ENCODE results near the gene SLC25A12. TPM values are rescaled to one million over a fixed set of nuclear protein-coding genes. Genes with fewer than 3 reads are reported as not detected.
A peak's percentile ranks its signal among the peaks of the same experiment; 100 is the strongest.

The SLC25A12 gene, protein sequence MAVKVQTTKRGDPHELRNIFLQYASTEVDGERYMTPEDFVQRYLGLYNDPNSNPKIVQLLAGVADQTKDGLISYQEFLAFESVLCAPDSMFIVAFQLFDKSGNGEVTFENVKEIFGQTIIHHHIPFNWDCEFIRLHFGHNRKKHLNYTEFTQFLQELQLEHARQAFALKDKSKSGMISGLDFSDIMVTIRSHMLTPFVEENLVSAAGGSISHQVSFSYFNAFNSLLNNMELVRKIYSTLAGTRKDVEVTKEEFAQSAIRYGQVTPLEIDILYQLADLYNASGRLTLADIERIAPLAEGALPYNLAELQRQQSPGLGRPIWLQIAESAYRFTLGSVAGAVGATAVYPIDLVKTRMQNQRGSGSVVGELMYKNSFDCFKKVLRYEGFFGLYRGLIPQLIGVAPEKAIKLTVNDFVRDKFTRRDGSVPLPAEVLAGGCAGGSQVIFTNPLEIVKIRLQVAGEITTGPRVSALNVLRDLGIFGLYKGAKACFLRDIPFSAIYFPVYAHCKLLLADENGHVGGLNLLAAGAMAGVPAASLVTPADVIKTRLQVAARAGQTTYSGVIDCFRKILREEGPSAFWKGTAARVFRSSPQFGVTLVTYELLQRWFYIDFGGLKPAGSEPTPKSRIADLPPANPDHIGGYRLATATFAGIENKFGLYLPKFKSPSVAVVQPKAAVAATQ
- total RNA-seq, result 8.6 and 13.9 TPM in 2 replicates
- long read RNA-seq, transcript SLC25A12-202 (18 exons, 2,979 nt), result major isoform, 41 of 75 reads
- long read RNA-seq, partial matches to known transcripts, result 9 of 75 reads
- long read RNA-seq, other reads (novel, unspliced or antisense), result 25 of 75 reads

DNA sequence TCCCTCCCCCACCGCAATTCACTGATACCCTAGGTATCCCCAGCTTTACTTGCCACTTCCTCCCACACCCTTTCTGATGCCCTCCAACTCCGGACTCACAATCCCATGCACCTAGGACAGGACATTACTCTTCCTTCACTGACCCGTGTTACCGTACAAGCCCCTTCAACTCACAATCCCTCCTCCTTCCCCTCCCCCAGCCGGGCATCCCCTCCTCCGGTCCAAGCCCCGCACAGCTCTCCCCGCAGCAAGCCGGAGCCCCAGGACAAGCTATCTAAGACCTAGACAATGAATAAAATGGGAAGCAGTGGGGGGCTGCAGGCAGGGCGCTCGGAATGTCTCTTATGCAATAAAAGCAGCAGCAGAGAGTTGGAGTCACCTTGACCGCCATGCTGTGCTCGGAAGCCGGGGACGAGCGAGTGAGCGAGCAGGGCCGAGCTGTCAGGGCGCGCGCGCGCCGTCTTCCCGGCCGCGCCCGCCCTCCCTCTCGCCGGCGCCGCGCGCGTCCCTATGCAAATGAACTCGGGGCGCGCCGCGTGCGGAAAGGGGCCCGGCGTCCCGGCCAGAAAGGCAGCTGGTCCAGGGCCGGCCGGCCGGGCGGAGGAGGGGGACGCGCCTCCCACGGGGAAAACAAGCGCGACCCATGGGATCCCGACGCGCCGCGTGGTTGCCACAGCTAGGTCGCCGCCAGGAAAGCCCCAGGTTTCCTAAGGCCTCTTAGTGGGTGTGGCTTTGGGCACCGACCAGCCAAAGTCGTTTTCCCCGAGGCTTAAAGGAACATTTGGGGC lies at the start of gene SLC25A12:
TSS of gene SLC25A12 (minus strand) at position 421 of the 788 bp plus-strand sequence. CDS start at position 391, 30 bp downstream.
- H3K27me3 Mint-ChIP-seq, result peaks cover 47% of the 10 kb centered on the region
- TF ChIP-seq, protein P1, sequence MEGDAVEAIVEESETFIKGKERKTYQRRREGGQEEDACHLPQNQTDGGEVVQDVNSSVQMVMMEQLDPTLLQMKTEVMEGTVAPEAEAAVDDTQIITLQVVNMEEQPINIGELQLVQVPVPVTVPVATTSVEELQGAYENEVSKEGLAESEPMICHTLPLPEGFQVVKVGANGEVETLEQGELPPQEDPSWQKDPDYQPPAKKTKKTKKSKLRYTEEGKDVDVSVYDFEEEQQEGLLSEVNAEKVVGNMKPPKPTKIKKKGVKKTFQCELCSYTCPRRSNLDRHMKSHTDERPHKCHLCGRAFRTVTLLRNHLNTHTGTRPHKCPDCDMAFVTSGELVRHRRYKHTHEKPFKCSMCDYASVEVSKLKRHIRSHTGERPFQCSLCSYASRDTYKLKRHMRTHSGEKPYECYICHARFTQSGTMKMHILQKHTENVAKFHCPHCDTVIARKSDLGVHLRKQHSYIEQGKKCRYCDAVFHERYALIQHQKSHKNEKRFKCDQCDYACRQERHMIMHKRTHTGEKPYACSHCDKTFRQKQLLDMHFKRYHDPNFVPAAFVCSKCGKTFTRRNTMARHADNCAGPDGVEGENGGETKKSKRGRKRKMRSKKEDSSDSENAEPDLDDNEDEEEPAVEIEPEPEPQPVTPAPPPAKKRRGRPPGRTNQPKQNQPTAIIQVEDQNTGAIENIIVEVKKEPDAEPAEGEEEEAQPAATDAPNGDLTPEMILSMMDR (IDR thresholded peaks at IDR 0.05; ENCODE audit: unreplicated experiment), result no peak
- H3K36me3 Mint-ChIP-seq (ENCODE audit: insufficient read depth), result peaks cover 3% of the 10 kb centered on the region
- peaks cover 29% of the 10 kb centered on the region for H3K4me1 Mint-ChIP-seq (ENCODE audit: low read depth)
- H3K27ac Mint-ChIP-seq, result peak within 1 kb of the TSS; percentile 91
- DNase-seq (ENCODE audit: low spot score, unreplicated experiment), result peak; percentile 57
- peak within 1 kb of the TSS; percentile 92 for H3K4me3 Mint-ChIP-seq (ENCODE audit: low read depth)
- H3K9me3 Mint-ChIP-seq (ENCODE audit: low read depth), result no peaks in the 10 kb centered on the region

GRCh38 chr2:171941316-171941699 lies 47.3 kb upstream of the SLC25A12 start:
- Mint-ChIP-seq H3K27me3 (no peaks in the 10 kb centered on the region), H3K4me3 (ENCODE audit: low read depth) (no peak overlapping the region)
- TF ChIP-seq, protein P1 (IDR thresholded peaks at IDR 0.05; ENCODE audit: unreplicated experiment), result no peak

DNA sequence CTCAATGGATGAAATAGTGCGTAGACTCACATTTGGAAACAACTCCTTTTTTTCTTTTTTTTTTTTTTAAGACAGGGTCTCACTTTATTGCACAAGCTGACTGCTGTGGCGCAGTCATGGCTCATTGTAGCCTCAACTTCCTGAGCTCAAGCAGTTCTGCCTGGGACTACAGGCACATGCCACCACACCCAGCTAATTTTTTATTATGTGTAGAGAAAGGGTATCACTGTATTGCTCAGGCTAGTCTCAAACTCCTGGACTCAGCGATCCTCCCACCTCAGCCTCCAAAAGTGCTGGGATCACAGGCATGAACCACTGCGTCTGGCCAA lies 45.7 kb upstream of the SLC25A12 start:
- no peak overlapping the region for H3K4me3 Mint-ChIP-seq (ENCODE audit: low read depth)
- peak overlapping the region; percentile 12 for H3K27ac Mint-ChIP-seq
- peaks cover 9% of the 10 kb centered on the region for H3K9me3 Mint-ChIP-seq (ENCODE audit: low read depth)
- peaks cover 3% of the 10 kb centered on the region for H3K4me1 Mint-ChIP-seq (ENCODE audit: low read depth)
- TF ChIP-seq, protein P1 (IDR thresholded peaks at IDR 0.05; ENCODE audit: unreplicated experiment), result no peak
- DNase-seq (ENCODE audit: low spot score, unreplicated experiment), result no peak
- no peaks in the 10 kb centered on the region for H3K27me3 Mint-ChIP-seq
- peaks cover 10% of the 10 kb centered on the region for H3K36me3 Mint-ChIP-seq (ENCODE audit: insufficient read depth)

More at GRCh38 chr2:171941316-171941699, 47.3 kb upstream of the SLC25A12 start:
- Mint-ChIP-seq H3K27ac (no peak overlapping the region), H3K36me3 (ENCODE audit: insufficient read depth) (peaks cover 10% of the 10 kb centered on the region), H3K9me3 (ENCODE audit: low read depth) (peaks cover 9% of the 10 kb centered on the region), H3K4me1 (ENCODE audit: low read depth) (peaks cover 3% of the 10 kb centered on the region)
- DNase-seq (ENCODE audit: low spot score, unreplicated experiment), result no peak

- Mint-ChIP-seq H3K4me1 (ENCODE audit: low read depth) (peaks cover 3% of the 10 kb centered on the region), H3K27me3 (no peaks in the 10 kb centered on the region), H3K4me3 (ENCODE audit: low read depth) (no peak overlapping the region), H3K27ac (peak overlapping the region; percentile 12), H3K9me3 (ENCODE audit: low read depth) (peaks cover 9% of the 10 kb centered on the region), H3K36me3 (ENCODE audit: insufficient read depth) (peaks cover 12% of the 10 kb centered on the region)
- no peak for DNase-seq (ENCODE audit: low spot score, unreplicated experiment)
- TF ChIP-seq, protein P1 (IDR thresholded peaks at IDR 0.05; ENCODE audit: unreplicated experiment), result no peak
Observed at GRCh38 chr2:171939058-171939742, 45.2 kb upstream of the SLC25A12 start.

Measured in progenitor cell of endocrine pancreas (in vitro differentiated cells).